Measurements from ENCODE around the gene TMEM250. TPM values are rescaled to one million over a fixed set of nuclear protein-coding genes. Genes with fewer than 3 reads are reported as not detected.

TMEM250 gene
- 10 to 100 TPM; 13.6 to 25.7 TPM for polyA plus RNA-seq

- no peaks in the 10 kb centered on the region for H3K27me3 ChIP-seq (ENCODE audit: control insufficient read depth in 1 of 2, insufficient read depth in 2 of 2, low read length in 2 of 2)
- 0% methylated on average over 96 to 112 of the region's 112 CpGs for WGBS, 2 donors
- peaks cover 7 to 13% of the 10 kb centered on the region in 2 donors for H3K4me1 ChIP-seq (ENCODE audit: control insufficient read depth in 2 of 2, insufficient read depth in 2 of 2, low read length in 1 of 2)
Measured at GRCh38 chr9:136118320-136119060, at the start of gene TMEM250. TSS of gene TMEM250 (minus strand) at chr9:136118875. CDS start at chr9:136116900, 1,975 bp downstream.

GRCh38 chr9:136163248-136163850, 44.7 kb upstream of the TMEM250 start:
- 60 to 63% methylated on average over 1 of the region's 1 CpG for WGBS, 2 donors
- H3K4me3 ChIP-seq (ENCODE audit: low read depth in 1 of 2, low read length in 2 of 2): no peak overlapping the region
- H3K27ac ChIP-seq (ENCODE audit: low read depth in 2 of 2, low read length in 1 of 2): no peak overlapping the region
- H3K4me1 ChIP-seq (ENCODE audit: control insufficient read depth in 2 of 2, insufficient read depth in 2 of 2, low read length in 1 of 2): no peaks in the 10 kb centered on the region
- peaks cover 0 to 4% of the 10 kb centered on the region in 2 donors for H3K27me3 ChIP-seq (ENCODE audit: control insufficient read depth in 1 of 2, insufficient read depth in 2 of 2, low read length in 2 of 2)
- no peaks in the 10 kb centered on the region for H3K9me3 ChIP-seq (ENCODE audit: control insufficient read depth in 2 of 2, insufficient read depth in 1 of 2, low read depth in 1 of 2, low read length in 1 of 2)
- H3K36me3 ChIP-seq (ENCODE audit: control insufficient read depth in 2 of 2, insufficient read depth in 2 of 2, low read length in 1 of 2): no peaks in the 10 kb centered on the region

More at GRCh38 chr9:136118320-136119060, at the start of gene TMEM250:
- Histone ChIP-seq H3K27ac (ENCODE audit: low read depth in 2 of 2, low read length in 1 of 2) (peak within 1 kb of the TSS; percentile 89 to 95), H3K4me3 (ENCODE audit: low read depth in 1 of 2, low read length in 2 of 2) (peak within 1 kb of the TSS; percentile 73 to 92), H3K36me3 (ENCODE audit: control insufficient read depth in 2 of 2, insufficient read depth in 2 of 2, low read length in 1 of 2) (peaks cover 5 to 21% of the 10 kb centered on the region in 2 donors), H3K9me3 (ENCODE audit: control insufficient read depth in 2 of 2, insufficient read depth in 1 of 2, low read depth in 1 of 2, low read length in 1 of 2) (no peaks in the 10 kb centered on the region)

- Histone ChIP-seq H3K9me3 (ENCODE audit: control insufficient read depth in 2 of 2, insufficient read depth in 1 of 2, low read depth in 1 of 2, low read length in 1 of 2) (no peaks in the 10 kb centered on the region), H3K27ac (ENCODE audit: low read depth in 2 of 2, low read length in 1 of 2) (no peak overlapping the region), H3K4me3 (ENCODE audit: low read depth in 1 of 2, low read length in 2 of 2) (no peak overlapping the region), H3K27me3 (ENCODE audit: control insufficient read depth in 1 of 2, insufficient read depth in 2 of 2, low read length in 2 of 2) (peaks cover 0 to 4% of the 10 kb centered on the region in 2 donors), H3K36me3 (ENCODE audit: control insufficient read depth in 2 of 2, insufficient read depth in 2 of 2, low read length in 1 of 2) (no peaks in the 10 kb centered on the region), H3K4me1 (ENCODE audit: control insufficient read depth in 2 of 2, insufficient read depth in 2 of 2, low read length in 1 of 2) (no peaks in the 10 kb centered on the region)
- 66% methylated on average over 10 of the region's 10 CpGs for WGBS, 2 donors
Measured at GRCh38 chr9:136160995-136161610, 42.4 kb upstream of the TMEM250 start.

- H3K27ac ChIP-seq (ENCODE audit: low read depth in 2 of 2, low read length in 1 of 2): no peak overlapping the region
- 61 to 69% methylated on average over 12 of the region's 12 CpGs for WGBS, 2 donors
- no peak overlapping the region for H3K4me3 ChIP-seq (ENCODE audit: low read depth in 1 of 2, low read length in 2 of 2)
- H3K27me3 ChIP-seq (ENCODE audit: control insufficient read depth in 1 of 2, insufficient read depth in 2 of 2, low read length in 2 of 2): peaks cover 0 to 4% of the 10 kb centered on the region in 2 donors
- H3K9me3 ChIP-seq (ENCODE audit: control insufficient read depth in 2 of 2, insufficient read depth in 1 of 2, low read depth in 1 of 2, low read length in 1 of 2): no peaks in the 10 kb centered on the region
- H3K36me3 ChIP-seq (ENCODE audit: control insufficient read depth in 2 of 2, insufficient read depth in 2 of 2, low read length in 1 of 2): no peaks in the 10 kb centered on the region
- H3K4me1 ChIP-seq (ENCODE audit: control insufficient read depth in 2 of 2, insufficient read depth in 2 of 2, low read length in 1 of 2): no peaks in the 10 kb centered on the region
Measured at GRCh38 chr9:136160381-136160841, 41.7 kb upstream of the TMEM250 start.

- H3K4me1 ChIP-seq (ENCODE audit: control insufficient read depth in 2 of 2, insufficient read depth in 2 of 2, low read length in 1 of 2): no peaks in the 10 kb centered on the region
- H3K27me3 ChIP-seq (ENCODE audit: control insufficient read depth in 1 of 2, insufficient read depth in 2 of 2, low read length in 2 of 2): peaks cover 0 to 4% of the 10 kb centered on the region in 2 donors
- H3K27ac ChIP-seq (ENCODE audit: low read depth in 2 of 2, low read length in 1 of 2): no peak overlapping the region
- WGBS, 2 donors: 87% methylated on average over 16 of the region's 16 CpGs
- H3K4me3 ChIP-seq (ENCODE audit: low read depth in 1 of 2, low read length in 2 of 2): no peak overlapping the region
- H3K36me3 ChIP-seq (ENCODE audit: control insufficient read depth in 2 of 2, insufficient read depth in 2 of 2, low read length in 1 of 2): no peaks in the 10 kb centered on the region
- no peaks in the 10 kb centered on the region for H3K9me3 ChIP-seq (ENCODE audit: control insufficient read depth in 2 of 2, insufficient read depth in 1 of 2, low read depth in 1 of 2, low read length in 1 of 2)
Measured at GRCh38 chr9:136159851-136160250, 41.2 kb upstream of the TMEM250 start.

- Histone ChIP-seq H3K9me3 (ENCODE audit: control insufficient read depth in 2 of 2, insufficient read depth in 1 of 2, low read depth in 1 of 2, low read length in 1 of 2) (no peaks in the 10 kb centered on the region), H3K4me1 (ENCODE audit: control insufficient read depth in 2 of 2, insufficient read depth in 2 of 2, low read length in 1 of 2) (peaks cover 0 to 4% of the 10 kb centered on the region in 2 donors)
- WGBS, 2 donors: 65 to 72% methylated on average over 20 of the region's 20 CpGs
Measured at GRCh38 chr9:136157477-136158265, 39.0 kb upstream of the TMEM250 start.

GRCh38 chr9:136156209-136157120, 37.8 kb upstream of the TMEM250 start:
- no peaks in the 10 kb centered on the region for H3K9me3 ChIP-seq (ENCODE audit: control insufficient read depth in 2 of 2, insufficient read depth in 1 of 2, low read depth in 1 of 2, low read length in 1 of 2)
- H3K4me1 ChIP-seq (ENCODE audit: control insufficient read depth in 2 of 2, insufficient read depth in 2 of 2, low read length in 1 of 2): peaks cover 0 to 4% of the 10 kb centered on the region in 2 donors
- no peak overlapping the region for H3K27ac ChIP-seq (ENCODE audit: low read depth in 2 of 2, low read length in 1 of 2)
- 55 to 59% methylated on average over 35 to 42 of the region's 42 CpGs for WGBS, 2 donors
- no peak overlapping the region for H3K4me3 ChIP-seq (ENCODE audit: low read depth in 1 of 2, low read length in 2 of 2)
- peaks cover 0 to 4% of the 10 kb centered on the region in 2 donors for H3K27me3 ChIP-seq (ENCODE audit: control insufficient read depth in 1 of 2, insufficient read depth in 2 of 2, low read length in 2 of 2)
- H3K36me3 ChIP-seq (ENCODE audit: control insufficient read depth in 2 of 2, insufficient read depth in 2 of 2, low read length in 1 of 2): no peaks in the 10 kb centered on the region

More at GRCh38 chr9:136157477-136158265, 39.0 kb upstream of the TMEM250 start:
- no peak overlapping the region for H3K27ac ChIP-seq (ENCODE audit: low read depth in 2 of 2, low read length in 1 of 2)
- H3K27me3 ChIP-seq (ENCODE audit: control insufficient read depth in 1 of 2, insufficient read depth in 2 of 2, low read length in 2 of 2): peaks cover 0 to 4% of the 10 kb centered on the region in 2 donors
- H3K4me3 ChIP-seq (ENCODE audit: low read depth in 1 of 2, low read length in 2 of 2): no peak overlapping the region
- no peaks in the 10 kb centered on the region for H3K36me3 ChIP-seq (ENCODE audit: control insufficient read depth in 2 of 2, insufficient read depth in 2 of 2, low read length in 1 of 2)

GRCh38 chr9:136155576-136155975, 36.9 kb upstream of the TMEM250 start:
- peaks cover 0 to 4% of the 10 kb centered on the region in 2 donors for H3K27me3 ChIP-seq (ENCODE audit: control insufficient read depth in 1 of 2, insufficient read depth in 2 of 2, low read length in 2 of 2)

More at GRCh38 chr9:136155576-136155975, 36.9 kb upstream of the TMEM250 start:
- no peak overlapping the region for H3K27ac ChIP-seq (ENCODE audit: low read depth in 2 of 2, low read length in 1 of 2)
- H3K4me1 ChIP-seq (ENCODE audit: control insufficient read depth in 2 of 2, insufficient read depth in 2 of 2, low read length in 1 of 2): peaks cover 0 to 4% of the 10 kb centered on the region in 2 donors
- H3K36me3 ChIP-seq (ENCODE audit: control insufficient read depth in 2 of 2, insufficient read depth in 2 of 2, low read length in 1 of 2): no peaks in the 10 kb centered on the region
- WGBS, 2 donors: 60 to 64% methylated on average over 17 of the region's 17 CpGs
- H3K9me3 ChIP-seq (ENCODE audit: control insufficient read depth in 2 of 2, insufficient read depth in 1 of 2, low read depth in 1 of 2, low read length in 1 of 2): no peaks in the 10 kb centered on the region
- no peak overlapping the region for H3K4me3 ChIP-seq (ENCODE audit: low read depth in 1 of 2, low read length in 2 of 2)
